ENCODE measurements around the gene TMTC4. TPM values are rescaled to one million over a fixed set of nuclear protein-coding genes. Genes with fewer than 3 reads are reported as not detected.
"Not testable (repeated sequence)": the region's sequence is repeated elsewhere in the genome, so short reads cannot be mapped to it uniquely, and the experiment has no call there.

Gene TMTC4
- total and polyA plus RNA-seq, 2 donors from 2014 or later = 10.5 to 15.1 TPM

GRCh38 chr13:100581504-100581903 lies 93.1 kb downstream of the TMTC4 start:
- FAIRE-seq = no peak

DNA sequence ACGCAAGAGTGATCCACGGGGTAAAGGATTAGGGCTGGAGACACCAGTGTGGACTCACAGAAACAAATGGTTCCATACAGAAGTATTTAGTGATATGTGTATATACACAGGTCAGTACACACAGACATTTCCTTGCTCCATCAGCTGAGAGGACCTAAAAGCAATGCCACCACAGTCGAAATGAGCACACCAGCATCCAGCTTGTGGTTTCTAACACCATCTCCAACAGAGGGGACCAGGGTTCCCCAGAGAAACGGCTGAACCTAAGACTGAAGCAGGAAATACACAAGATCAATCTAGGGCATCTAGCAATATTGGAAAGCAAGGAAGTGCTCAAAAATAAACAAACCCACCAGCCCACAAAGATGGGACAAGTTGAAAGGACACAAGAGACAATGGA lies 93.6 kb downstream of the TMTC4 start:
- no peak for FAIRE-seq

More at GRCh38 chr13:100581504-100581903, 93.1 kb downstream of the TMTC4 start:
- Histone ChIP-seq H3K27ac (ENCODE audit: low read depth in 2 of 2, low read length in 2 of 2) (no peak overlapping the region), H3K9me3 (ENCODE audit: control insufficient read depth in 2 of 3, insufficient read depth in 1 of 3, low read length in 3 of 3) (no peaks in the 10 kb centered on the region), H3K4me3 (ENCODE audit: low read length in 3 of 3) (no peak overlapping the region), H3K27me3 (ENCODE audit: control insufficient read depth, insufficient read depth, low read length) (no peaks in the 10 kb centered on the region), H3K36me3 (ENCODE audit: control insufficient read depth in 2 of 3, insufficient read depth in 3 of 3, low read length in 3 of 3) (peaks cover 0 to 7% (median 0%) of the 10 kb centered on the region in 3 donors), H3K9ac (ENCODE audit: low read length in 3 of 3) (no peak overlapping the region), H3K4me1 (ENCODE audit: control insufficient read depth in 2 of 3, insufficient read depth in 2 of 3, low read depth in 1 of 3, low read length in 3 of 3) (no peaks in the 10 kb centered on the region)
- DNase-seq = no peak
- TF ChIP-seq, protein P1, sequence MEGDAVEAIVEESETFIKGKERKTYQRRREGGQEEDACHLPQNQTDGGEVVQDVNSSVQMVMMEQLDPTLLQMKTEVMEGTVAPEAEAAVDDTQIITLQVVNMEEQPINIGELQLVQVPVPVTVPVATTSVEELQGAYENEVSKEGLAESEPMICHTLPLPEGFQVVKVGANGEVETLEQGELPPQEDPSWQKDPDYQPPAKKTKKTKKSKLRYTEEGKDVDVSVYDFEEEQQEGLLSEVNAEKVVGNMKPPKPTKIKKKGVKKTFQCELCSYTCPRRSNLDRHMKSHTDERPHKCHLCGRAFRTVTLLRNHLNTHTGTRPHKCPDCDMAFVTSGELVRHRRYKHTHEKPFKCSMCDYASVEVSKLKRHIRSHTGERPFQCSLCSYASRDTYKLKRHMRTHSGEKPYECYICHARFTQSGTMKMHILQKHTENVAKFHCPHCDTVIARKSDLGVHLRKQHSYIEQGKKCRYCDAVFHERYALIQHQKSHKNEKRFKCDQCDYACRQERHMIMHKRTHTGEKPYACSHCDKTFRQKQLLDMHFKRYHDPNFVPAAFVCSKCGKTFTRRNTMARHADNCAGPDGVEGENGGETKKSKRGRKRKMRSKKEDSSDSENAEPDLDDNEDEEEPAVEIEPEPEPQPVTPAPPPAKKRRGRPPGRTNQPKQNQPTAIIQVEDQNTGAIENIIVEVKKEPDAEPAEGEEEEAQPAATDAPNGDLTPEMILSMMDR (IDR thresholded peaks at IDR 0.05; ENCODE audit: borderline replicate concordance, extremely low read depth, insufficient read depth) = no peak
- intact Hi-C loops (cut with DNase I) = no loop called here

GRCh38 chr13:100580045-100580444 lies 94.5 kb downstream of the TMTC4 start:
- intact Hi-C loops (cut with DNase I) = no loop called here

More for the DNA sequence above, 93.6 kb downstream of the TMTC4 start:
- Histone ChIP-seq H3K4me3 (ENCODE audit: low read length in 3 of 3) (no peak overlapping the region), H3K9ac (ENCODE audit: low read length in 3 of 3) (no peak overlapping the region), H3K36me3 (ENCODE audit: control insufficient read depth in 2 of 3, insufficient read depth in 3 of 3, low read length in 3 of 3) (peaks cover 0 to 7% (median 0%) of the 10 kb centered on the region in 3 donors), H3K27me3 (ENCODE audit: control insufficient read depth, insufficient read depth, low read length) (no peaks in the 10 kb centered on the region), H3K4me1 (ENCODE audit: control insufficient read depth in 2 of 3, insufficient read depth in 2 of 3, low read depth in 1 of 3, low read length in 3 of 3) (no peaks in the 10 kb centered on the region), H3K27ac (ENCODE audit: low read depth in 2 of 2, low read length in 2 of 2) (no peak overlapping the region), H3K9me3 (ENCODE audit: control insufficient read depth in 2 of 3, insufficient read depth in 1 of 3, low read length in 3 of 3) (no peaks in the 10 kb centered on the region)
- TF ChIP-seq, protein P1 (IDR thresholded peaks at IDR 0.05; ENCODE audit: borderline replicate concordance, extremely low read depth, insufficient read depth) = no peak
- no peak for DNase-seq
- intact Hi-C loops (cut with DNase I) = no loop called here

DNA sequence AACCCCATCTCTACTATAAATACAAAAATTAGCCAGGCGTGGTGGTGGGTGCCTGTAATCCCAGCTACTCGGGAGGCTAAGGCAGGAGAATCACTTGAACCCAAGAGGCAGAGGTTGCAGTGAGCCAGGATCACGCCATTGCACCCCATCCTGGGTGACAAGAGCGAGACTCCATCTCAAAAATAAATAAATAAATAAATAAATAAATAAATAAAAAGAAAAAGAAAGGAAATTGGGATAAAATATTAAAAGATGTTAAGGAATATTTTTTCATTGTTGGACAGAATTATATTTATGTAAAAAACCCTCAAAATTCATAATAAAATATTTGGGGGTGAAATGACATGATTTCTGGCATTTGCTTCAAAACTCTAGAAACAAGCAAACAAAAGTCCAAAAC lies 97.4 kb downstream of the TMTC4 start:
- DNase-seq; H3K4me1 ChIP-seq (ENCODE audit: control insufficient read depth in 2 of 3, insufficient read depth in 2 of 3, low read depth in 1 of 3, low read length in 3 of 3); H3K36me3 ChIP-seq (ENCODE audit: control insufficient read depth in 2 of 3, insufficient read depth in 3 of 3, low read length in 3 of 3); H3K9ac ChIP-seq (ENCODE audit: low read length in 3 of 3); H3K9me3 ChIP-seq (ENCODE audit: control insufficient read depth in 2 of 3, insufficient read depth in 1 of 3, low read length in 3 of 3); H3K27ac ChIP-seq (ENCODE audit: low read depth in 2 of 2, low read length in 2 of 2); FAIRE-seq; H3K27me3 ChIP-seq (ENCODE audit: control insufficient read depth, insufficient read depth, low read length); H3K4me3 ChIP-seq (ENCODE audit: low read length in 3 of 3); intact Hi-C loops (cut with DNase I): not testable (repeated sequence)

More at GRCh38 chr13:100580045-100580444, 94.5 kb downstream of the TMTC4 start:
- FAIRE-seq (no peak), DNase-seq (no peak)
- Histone ChIP-seq H3K36me3 (ENCODE audit: control insufficient read depth in 2 of 3, insufficient read depth in 3 of 3, low read length in 3 of 3) (peaks cover 0 to 7% (median 0%) of the 10 kb centered on the region in 3 donors), H3K9ac (ENCODE audit: low read length in 3 of 3) (no peak overlapping the region), H3K27ac (ENCODE audit: low read depth in 2 of 2, low read length in 2 of 2) (no peak overlapping the region), H3K9me3 (ENCODE audit: control insufficient read depth in 2 of 3, insufficient read depth in 1 of 3, low read length in 3 of 3) (no peaks in the 10 kb centered on the region), H3K4me3 (ENCODE audit: low read length in 3 of 3) (no peak overlapping the region), H3K27me3 (ENCODE audit: control insufficient read depth, insufficient read depth, low read length) (no peaks in the 10 kb centered on the region), H3K4me1 (ENCODE audit: control insufficient read depth in 2 of 3, insufficient read depth in 2 of 3, low read depth in 1 of 3, low read length in 3 of 3) (no peaks in the 10 kb centered on the region)
- TF ChIP-seq, protein P1 (IDR thresholded peaks at IDR 0.05; ENCODE audit: borderline replicate concordance, extremely low read depth, insufficient read depth) = no peak
